Adrenal gland (tissue), 5 donors: ENCODE measurements around the gene WDR1.

ENCODE experiments used
- POLR2A ChIP-seq, 2 donors: fragments of 450-650 bp; IDR thresholded peaks; one replicate each; pipeline ENCODE4 v1.6.1; 2017; ENCODE audit warnings: antibody characterized with exemption in 2 of 2, mild to moderate bottlenecking in 2 of 2, moderate library complexity in 1 of 2
- TF ChIP-seq, protein P1 (sequence below), 6 experiments: fragments of 450-650 bp in 4 of 6; fragments of 200-600 bp in 2 of 6; sonication (generic) in 1 of 6; IDR thresholded peaks; 1 replicate in 5 of 6; 2 replicates in 1 of 6; pipeline versions ENCODE4 v1.5.1 to v1.8.0; 2016 to 2021; ENCODE audit warnings: antibody characterized with exemption in 6 of 6, mild to moderate bottlenecking in 2 of 6, moderate library complexity in 1 of 6
- donor health status: DM: no; HTN: no; CAD: no.

DNA sequence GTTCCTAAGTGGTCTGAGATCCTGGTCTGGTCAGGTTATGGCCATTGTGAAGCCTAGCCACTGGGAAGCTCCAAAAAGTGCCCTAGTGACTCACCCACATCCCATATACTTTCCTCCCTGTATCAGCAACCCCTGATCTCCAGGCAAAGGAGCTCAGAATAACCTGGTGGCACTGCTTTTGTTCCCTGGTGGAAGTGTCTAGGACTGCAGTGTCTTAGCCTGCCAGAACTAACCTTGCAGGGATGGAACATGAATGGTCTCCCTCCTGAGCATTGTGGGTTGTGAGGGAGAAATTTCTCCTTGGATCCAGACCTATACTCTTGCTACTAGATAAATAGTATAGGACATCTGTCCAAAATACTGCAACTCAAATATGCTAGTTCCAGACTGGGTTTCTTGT is 27.9 kb upstream of the WDR1 start:
- TF ChIP-seq, protein P1, sequence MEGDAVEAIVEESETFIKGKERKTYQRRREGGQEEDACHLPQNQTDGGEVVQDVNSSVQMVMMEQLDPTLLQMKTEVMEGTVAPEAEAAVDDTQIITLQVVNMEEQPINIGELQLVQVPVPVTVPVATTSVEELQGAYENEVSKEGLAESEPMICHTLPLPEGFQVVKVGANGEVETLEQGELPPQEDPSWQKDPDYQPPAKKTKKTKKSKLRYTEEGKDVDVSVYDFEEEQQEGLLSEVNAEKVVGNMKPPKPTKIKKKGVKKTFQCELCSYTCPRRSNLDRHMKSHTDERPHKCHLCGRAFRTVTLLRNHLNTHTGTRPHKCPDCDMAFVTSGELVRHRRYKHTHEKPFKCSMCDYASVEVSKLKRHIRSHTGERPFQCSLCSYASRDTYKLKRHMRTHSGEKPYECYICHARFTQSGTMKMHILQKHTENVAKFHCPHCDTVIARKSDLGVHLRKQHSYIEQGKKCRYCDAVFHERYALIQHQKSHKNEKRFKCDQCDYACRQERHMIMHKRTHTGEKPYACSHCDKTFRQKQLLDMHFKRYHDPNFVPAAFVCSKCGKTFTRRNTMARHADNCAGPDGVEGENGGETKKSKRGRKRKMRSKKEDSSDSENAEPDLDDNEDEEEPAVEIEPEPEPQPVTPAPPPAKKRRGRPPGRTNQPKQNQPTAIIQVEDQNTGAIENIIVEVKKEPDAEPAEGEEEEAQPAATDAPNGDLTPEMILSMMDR (IDR thresholded peaks at IDR 0.05), result no peak
- no peak for TF ChIP-seq POLR2A (IDR thresholded peaks at IDR 0.05)
